DOHH2 (cell line): Measurements from ENCODE around the gene DSCAML1.

Experiments used
- H3F3A ChIP-seq: fragments of 200-600 bp; sonication (generic), shearing (Covaris generic); 2 replicates; pipeline ENCODE4 v1.6.0; 2016; ENCODE audit warnings: antibody characterized with exemption, mild to moderate bottlenecking; ENCODE audit not compliant: control insufficient read depth, insufficient read depth
- H3K27ac ChIP-seq: fragments of 200-600 bp; sonication (generic); 2 replicates; pipeline ENCODE4 v1.5.1; 2014; ENCODE audit warnings: low read depth, mild to moderate bottlenecking, low read length, moderate library complexity
- H3K27me3 ChIP-seq: fragments of 200-600 bp; sonication (generic); 2 replicates; pipeline ENCODE4 v1.6.1; 2014; ENCODE audit warnings: mild to moderate bottlenecking, low read length, mixed read lengths; ENCODE audit not compliant: control insufficient read depth
- H3K36me3 ChIP-seq: fragments of 200-600 bp; sonication (generic); 2 replicates; pipeline ENCODE4 v1.6.1; 2014; ENCODE audit warnings: mild to moderate bottlenecking, low read length, moderate library complexity, mixed read lengths; ENCODE audit not compliant: control insufficient read depth
- H3K4me1 ChIP-seq: fragments of 200-600 bp; sonication (generic); 2 replicates; pipeline ENCODE4 v1.6.1; 2014; ENCODE audit warnings: mild to moderate bottlenecking, low read length, mixed read lengths; ENCODE audit not compliant: control insufficient read depth
- H3K4me2 ChIP-seq: fragments of 200-600 bp; sonication (generic); 2 replicates; pipeline ENCODE4 v1.6.0; 2014; ENCODE audit warnings: mild to moderate bottlenecking, low read length, moderate library complexity
- H3K4me3 ChIP-seq: fragments of 200-600 bp; sonication (generic); 2 replicates; pipeline ENCODE4 v1.5.1; 2014; ENCODE audit warnings: mild to moderate bottlenecking, low read length, mixed read lengths
- H3K79me2 ChIP-seq: fragments of 200-600 bp; sonication (generic); 2 replicates; pipeline ENCODE4 v1.6.1; 2014; ENCODE audit warnings: mild to moderate bottlenecking, low read length, mixed read lengths; ENCODE audit not compliant: control insufficient read depth
- H3K9me2 ChIP-seq: fragments of 200-600 bp; sonication (generic); replicated peaks from 2 replicates; pipeline ENCODE4 v1.6.1; 2014; ENCODE audit warnings: mild to moderate bottlenecking, low read length, mixed read lengths; ENCODE audit not compliant: control insufficient read depth
- H3K9me3 ChIP-seq: fragments of 200-600 bp; sonication (generic); 2 replicates; pipeline ENCODE4 v1.6.1; 2014; ENCODE audit warnings: antibody characterized with exemption, low read length, mixed read lengths; ENCODE audit not compliant: control insufficient read depth, insufficient read depth
- H4K20me1 ChIP-seq: fragments of 200-600 bp; sonication (generic); 2 replicates; pipeline ENCODE4 v1.6.0; 2014; ENCODE audit warnings: low read depth, mild to moderate bottlenecking, antibody characterized with exemption, low read length, moderate library complexity; ENCODE audit not compliant: control insufficient read depth, insufficient read depth
- CTCF ChIP-seq: fragments of 200-600 bp; sonication (generic); IDR thresholded peaks from one replicate; pipeline ENCODE4 v1.5.1; 2014; ENCODE audit warnings: antibody characterized with exemption, mild to moderate bottlenecking, low read depth, low read length; ENCODE audit not compliant: poor library complexity, severe bottlenecking
- EZH2phosphoT487 ChIP-seq: fragments of 200-600 bp; sonication (generic); IDR thresholded peaks from 2 replicates; pipeline ENCODE4 v1.6.1; 2017; ENCODE audit warnings: borderline replicate concordance, mild to moderate bottlenecking, antibody characterized with exemption, low read length, moderate library complexity, mixed read lengths

DSCAML1 gene

GRCh38 chr11:117594721-117595120, 202.3 kb downstream of the DSCAML1 start:
- Histone ChIP-seq H3K27me3 (no peaks in the 10 kb centered on the region; the same call in 1 of the 2 replicates), H3K36me3 (no peaks in the 10 kb centered on the region), H3K4me2 (no peak overlapping the region), H3K9me3 (no peaks in the 10 kb centered on the region), H3K79me2 (no peaks in the 10 kb centered on the region), H3K4me1 (no peaks in the 10 kb centered on the region), H3K4me3 (no peak overlapping the region), H3F3A (no peaks in the 10 kb centered on the region), H4K20me1 (no peaks in the 10 kb centered on the region), H3K27ac (no peak overlapping the region), H3K9me2 (no peaks in the 10 kb centered on the region)
- TF ChIP-seq EZH2phosphoT487 (no peak), CTCF (no peak)

GRCh38 chr11:117593065-117593464, 204.0 kb downstream of the DSCAML1 start:
- Histone ChIP-seq H3K4me3 (no peak overlapping the region), H3K36me3 (no peaks in the 10 kb centered on the region), H3K27ac (no peak overlapping the region), H3K4me2 (no peak overlapping the region), H3K27me3 (no peaks in the 10 kb centered on the region), H3K4me1 (no peaks in the 10 kb centered on the region), H4K20me1 (no peaks in the 10 kb centered on the region), H3K9me3 (no peaks in the 10 kb centered on the region), H3F3A (no peaks in the 10 kb centered on the region), H3K9me2 (no peaks in the 10 kb centered on the region), H3K79me2 (no peaks in the 10 kb centered on the region)
- TF ChIP-seq EZH2phosphoT487, result no peak
- no peak for TF ChIP-seq CTCF

DNA sequence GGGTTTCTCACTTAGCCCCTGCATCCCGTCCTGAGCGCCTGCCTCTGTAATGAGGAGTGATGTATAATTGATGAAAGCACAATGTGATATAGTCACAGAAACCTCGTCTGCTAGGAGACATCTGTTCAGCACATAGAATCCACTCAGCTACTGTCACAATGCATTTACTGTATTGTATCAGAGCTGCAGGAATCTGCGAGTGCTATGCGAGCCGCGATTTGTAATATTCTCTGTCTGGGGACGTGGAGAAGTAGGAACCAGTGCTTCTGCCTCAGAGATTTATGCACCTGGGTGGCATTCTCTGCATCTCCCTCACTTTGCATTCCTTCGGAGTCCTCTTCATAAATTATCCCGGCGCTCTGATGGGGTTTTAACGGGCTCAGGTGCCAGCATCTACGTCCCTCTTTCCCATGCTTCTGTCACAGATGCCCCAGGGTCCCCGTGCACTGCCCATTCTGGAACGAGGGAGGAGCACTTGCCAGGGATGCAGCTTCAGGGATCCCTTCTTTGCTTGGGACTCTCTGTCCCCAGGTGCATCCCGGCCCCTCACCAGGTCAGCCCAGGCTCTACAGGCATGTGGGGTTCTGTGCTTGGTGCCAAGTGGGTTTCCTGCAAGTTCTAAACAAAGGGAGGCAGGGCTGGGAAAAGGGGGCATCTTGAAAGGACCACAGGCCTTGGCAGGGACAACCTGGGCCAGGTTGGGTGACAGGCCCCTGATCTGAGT, 205.5 kb downstream of the DSCAML1 start:
- no peaks in the 10 kb centered on the region for H3F3A ChIP-seq
- no peaks in the 10 kb centered on the region for H3K27me3 ChIP-seq
- no peaks in the 10 kb centered on the region for H3K36me3 ChIP-seq
- no peaks in the 10 kb centered on the region for H3K4me1 ChIP-seq
- no peak overlapping the region for H3K4me2 ChIP-seq
- H3K9me2 ChIP-seq, result no peaks in the 10 kb centered on the region
- no peak for TF ChIP-seq EZH2phosphoT487
- TF ChIP-seq CTCF, result no peak
- H3K79me2 ChIP-seq, result no peaks in the 10 kb centered on the region
- no peaks in the 10 kb centered on the region for H3K9me3 ChIP-seq
- no peaks in the 10 kb centered on the region for H4K20me1 ChIP-seq
- H3K27ac ChIP-seq, result no peak overlapping the region
- no peak overlapping the region for H3K4me3 ChIP-seq
